ENCODE data around the gene PPM1E. TPM values are rescaled to one million over a fixed set of nuclear protein-coding genes. Genes with fewer than 3 reads are reported as not detected.

PPM1E gene
- polyA plus RNA-seq, 3 donors = not detected

DNA sequence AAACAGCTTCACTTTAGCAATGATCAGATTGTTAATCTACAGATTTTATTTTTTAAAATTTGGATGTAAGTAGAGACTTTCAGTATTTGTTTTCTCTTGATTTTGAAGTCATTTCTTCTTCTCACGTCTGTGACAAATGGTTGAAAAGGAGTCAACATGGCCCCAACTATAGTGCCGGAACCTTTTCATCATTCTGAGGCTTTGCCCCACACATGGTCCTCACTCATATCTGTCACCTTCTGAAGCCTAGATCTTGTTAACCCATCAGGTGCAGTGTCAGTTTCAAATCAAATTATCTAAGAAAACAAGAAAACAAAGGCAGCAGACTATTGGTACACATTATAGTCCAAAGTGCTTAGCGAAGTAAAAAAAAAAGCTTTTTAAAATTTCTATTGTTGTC is 227.0 kb downstream of the PPM1E start:
- no peak overlapping the region for H3K27ac Mint-ChIP-seq
- Histone ChIP-seq H3K9me3 (replicated peaks in 1 of 2; ENCODE audit: control insufficient read depth in 1 of 2, insufficient read depth in 1 of 2, low read length in 2 of 2) (no peaks in the 10 kb centered on the region), H3K36me3 (replicated peaks in 1 of 2; ENCODE audit: control insufficient read depth in 1 of 2, insufficient read depth in 2 of 2, low read length in 2 of 2) (no peaks in the 10 kb centered on the region), H3K79me2 (ENCODE audit: insufficient read depth, low read length) (no peaks in the 10 kb centered on the region), H3K4me3 (replicated peaks in 1 of 3; ENCODE audit: low read depth in 2 of 3, low read length in 3 of 3) (no peak overlapping the region), H3K27me3 (ENCODE audit: control insufficient read depth in 2 of 2, insufficient read depth in 2 of 2, low read length in 2 of 2) (no peaks in the 10 kb centered on the region), H3K4me2 (replicated peaks; ENCODE audit: extremely low read depth, low read length, poor library complexity, severe bottlenecking) (no peak overlapping the region), H3K9ac (ENCODE audit: insufficient read depth, low read length, poor library complexity, severe bottlenecking) (no peak overlapping the region), H3K4me1 (ENCODE audit: control insufficient read depth in 1 of 2, insufficient read depth in 2 of 2, low read length in 2 of 2) (peaks cover 11 to 27% of the 10 kb centered on the region in 2 donors), H2AFZ (ENCODE audit: insufficient read depth, low read depth, low read length, poor library complexity, severe bottlenecking) (no peak overlapping the region), H4K20me1 (ENCODE audit: insufficient read depth, low read length) (no peaks in the 10 kb centered on the region), H3K27ac (ENCODE audit: low read depth in 1 of 2, low read length in 2 of 2) (no peak overlapping the region)
- intact Hi-C loops (cut with micrococcal nuclease) = no loop called here
- peaks cover 16% of the 10 kb centered on the region for H3K4me1 Mint-ChIP-seq
- WGBS (ENCODE audit: insufficient coverage) = 100% methylated on average over 1 of the region's 3 CpGs
- TF ChIP-seq, protein P1, sequence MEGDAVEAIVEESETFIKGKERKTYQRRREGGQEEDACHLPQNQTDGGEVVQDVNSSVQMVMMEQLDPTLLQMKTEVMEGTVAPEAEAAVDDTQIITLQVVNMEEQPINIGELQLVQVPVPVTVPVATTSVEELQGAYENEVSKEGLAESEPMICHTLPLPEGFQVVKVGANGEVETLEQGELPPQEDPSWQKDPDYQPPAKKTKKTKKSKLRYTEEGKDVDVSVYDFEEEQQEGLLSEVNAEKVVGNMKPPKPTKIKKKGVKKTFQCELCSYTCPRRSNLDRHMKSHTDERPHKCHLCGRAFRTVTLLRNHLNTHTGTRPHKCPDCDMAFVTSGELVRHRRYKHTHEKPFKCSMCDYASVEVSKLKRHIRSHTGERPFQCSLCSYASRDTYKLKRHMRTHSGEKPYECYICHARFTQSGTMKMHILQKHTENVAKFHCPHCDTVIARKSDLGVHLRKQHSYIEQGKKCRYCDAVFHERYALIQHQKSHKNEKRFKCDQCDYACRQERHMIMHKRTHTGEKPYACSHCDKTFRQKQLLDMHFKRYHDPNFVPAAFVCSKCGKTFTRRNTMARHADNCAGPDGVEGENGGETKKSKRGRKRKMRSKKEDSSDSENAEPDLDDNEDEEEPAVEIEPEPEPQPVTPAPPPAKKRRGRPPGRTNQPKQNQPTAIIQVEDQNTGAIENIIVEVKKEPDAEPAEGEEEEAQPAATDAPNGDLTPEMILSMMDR (IDR thresholded peaks at IDR 0.05) = no peak
- no peak for DNase-seq
- no peaks in the 10 kb centered on the region for H3K9me3 Mint-ChIP-seq
- no peaks in the 10 kb centered on the region for H3K27me3 Mint-ChIP-seq (ENCODE audit: low read depth in 3 of 3)
- H3K36me3 Mint-ChIP-seq = no peaks in the 10 kb centered on the region
- no peak overlapping the region for H3K4me3 Mint-ChIP-seq

DNA sequence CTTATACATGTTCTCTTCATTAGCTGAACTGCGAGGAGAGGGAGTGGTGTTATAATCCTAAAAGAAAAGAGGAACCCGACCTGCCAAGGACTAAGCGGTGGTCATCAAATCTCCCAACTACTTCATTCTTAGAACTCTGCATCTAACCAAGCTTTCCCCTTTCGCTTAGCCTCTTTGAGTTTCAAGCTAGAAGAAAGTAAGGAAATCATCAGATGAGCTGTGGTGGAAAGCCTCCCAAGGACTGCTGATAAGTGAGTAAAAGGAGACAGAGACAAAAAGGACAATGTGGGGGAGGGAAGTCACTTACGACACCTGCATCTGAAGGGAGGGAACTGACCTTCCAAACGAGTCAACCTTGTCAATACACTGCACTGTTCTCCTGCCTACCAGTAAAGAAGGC is 229.7 kb downstream of the PPM1E start:
- Histone ChIP-seq H3K4me2 (replicated peaks; ENCODE audit: extremely low read depth, low read length, poor library complexity, severe bottlenecking) (peak overlapping the region; percentile 22), H3K9me3 (replicated peaks in 1 of 2; ENCODE audit: control insufficient read depth in 1 of 2, insufficient read depth in 1 of 2, low read length in 2 of 2) (no peaks in the 10 kb centered on the region), H3K4me3 (replicated peaks in 1 of 3; ENCODE audit: low read depth in 2 of 3, low read length in 3 of 3) (peak overlapping the region in 1 of 3 experiments; percentile 11), H3K79me2 (ENCODE audit: insufficient read depth, low read length) (no peaks in the 10 kb centered on the region), H4K20me1 (ENCODE audit: insufficient read depth, low read length) (no peaks in the 10 kb centered on the region), H3K27me3 (ENCODE audit: control insufficient read depth in 2 of 2, insufficient read depth in 2 of 2, low read length in 2 of 2) (no peaks in the 10 kb centered on the region), H3K27ac (ENCODE audit: low read depth in 1 of 2, low read length in 2 of 2) (no peak overlapping the region), H3K4me1 (ENCODE audit: control insufficient read depth in 1 of 2, insufficient read depth in 2 of 2, low read length in 2 of 2) (peaks cover 11 to 27% of the 10 kb centered on the region in 2 donors), H2AFZ (ENCODE audit: insufficient read depth, low read depth, low read length, poor library complexity, severe bottlenecking) (no peak overlapping the region), H3K36me3 (replicated peaks in 1 of 2; ENCODE audit: control insufficient read depth in 1 of 2, insufficient read depth in 2 of 2, low read length in 2 of 2) (no peaks in the 10 kb centered on the region), H3K9ac (ENCODE audit: insufficient read depth, low read length, poor library complexity, severe bottlenecking) (no peak overlapping the region)
- intact Hi-C loops (cut with micrococcal nuclease) = loop anchor here in 1 of 2 donors (5.0 kb wide), 1 partner anchor 38 kb away; no protein-coding TSS in a partner anchor
- peak overlapping the region in 4 of 7 donors; percentile 30 to 77 (median 36) for H3K27ac Mint-ChIP-seq
- peak overlapping the region in 1 of 2 donors; percentile 56 for H3K4me3 Mint-ChIP-seq
- TF ChIP-seq, protein P1 (IDR thresholded peaks at IDR 0.05) = no peak
- peaks cover 0 to 2% (median 0%) of the 10 kb centered on the region in 3 donors for H3K27me3 Mint-ChIP-seq (ENCODE audit: low read depth in 3 of 3)
- H3K4me1 Mint-ChIP-seq = peaks cover 16% of the 10 kb centered on the region
- peak in 2 of 3 donors; percentile 17 to 42 for DNase-seq
- peaks cover 0 to 2% (median 0%) of the 10 kb centered on the region in 7 donors for H3K9me3 Mint-ChIP-seq
- H3K36me3 Mint-ChIP-seq = no peaks in the 10 kb centered on the region
- WGBS (ENCODE audit: insufficient coverage) = no CpG with 5 or more reads among the region's 6 CpGs

Data from CD14-positive monocyte (primary cell).